Right lobe of liver (tissue), 4 donors: ENCODE data around the gene UBAC2.

Experiments used
- CTCF ChIP-seq, 4 donors: fragments of 200-600 bp in 3 of 4; fragments of 450-650 bp in 1 of 4; IDR thresholded peaks; one replicate each; pipeline versions ENCODE4 v1.5.1 to v1.8.0; 2016 to 2022; ENCODE audit warnings: antibody characterized with exemption in 4 of 4, mild to moderate bottlenecking in 2 of 4
- POLR2A ChIP-seq: fragments of 450-650 bp; IDR thresholded peaks from one replicate; pipeline ENCODE4 v1.6.1; 2017; ENCODE audit warnings: antibody characterized with exemption, mild to moderate bottlenecking
- donor health status: DM: no; HTN: no; CAD: no.
- donor health status: DM: no; HTN: no; CAD: no.
- donor health status: DM: no; HTN: yes; CAD: no.

- TF ChIP-seq CTCF (IDR thresholded peaks at IDR 0.05) = no peak
- TF ChIP-seq POLR2A = no peak
Observed at GRCh38 chr13:99191900-99192399, 8.7 kb upstream of the UBAC2 start.
